LNCaP clone FGC (cell line): ENCODE measurements around the gene CDC26.
"Not testable (repeated sequence)": the region's sequence is repeated elsewhere in the genome, so short reads cannot be mapped to it uniquely, and the experiment has no call there.

Experiments
- DNase-seq: peaks from one replicate; pipeline ENCODE4 v3.0.0-alpha.2; 2011; ENCODE audit warnings: low read depth
- H3K4me3 ChIP-seq: 2 replicates; pipeline ENCODE4 v1.5.1; 2011; ENCODE audit warnings: mild to moderate bottlenecking, low read depth, low read length, control low read depth
- TF ChIP-seq, protein P1 (sequence below): IDR thresholded peaks from 2 replicates; pipeline ENCODE4 v1.5.1; 2012; ENCODE audit warnings: mild to moderate bottlenecking; ENCODE audit not compliant: control insufficient read depth, insufficient read depth; ENCODE audit errors: extremely low read depth

CDC26 gene

DNA sequence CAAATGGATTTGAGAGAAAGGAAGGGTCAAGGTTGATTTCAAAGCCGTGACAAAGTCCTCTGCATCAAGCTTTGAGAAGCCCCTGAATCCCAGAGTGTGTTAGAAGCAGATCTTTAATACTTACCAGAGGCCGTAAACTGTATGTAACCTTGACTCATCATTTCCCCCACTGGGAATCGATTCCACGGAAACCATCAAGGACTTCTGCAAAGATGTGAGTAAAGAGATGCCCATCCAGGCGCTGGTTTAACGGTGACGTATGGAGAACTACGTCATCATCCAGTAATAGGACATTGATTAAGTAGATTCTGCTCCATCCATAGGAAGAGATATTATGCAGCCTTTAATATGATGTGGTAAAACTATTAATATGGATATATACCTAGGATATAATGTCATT, 26.2 kb upstream of the CDC26 start:
- no peak for DNase-seq
- TF ChIP-seq, protein P1, sequence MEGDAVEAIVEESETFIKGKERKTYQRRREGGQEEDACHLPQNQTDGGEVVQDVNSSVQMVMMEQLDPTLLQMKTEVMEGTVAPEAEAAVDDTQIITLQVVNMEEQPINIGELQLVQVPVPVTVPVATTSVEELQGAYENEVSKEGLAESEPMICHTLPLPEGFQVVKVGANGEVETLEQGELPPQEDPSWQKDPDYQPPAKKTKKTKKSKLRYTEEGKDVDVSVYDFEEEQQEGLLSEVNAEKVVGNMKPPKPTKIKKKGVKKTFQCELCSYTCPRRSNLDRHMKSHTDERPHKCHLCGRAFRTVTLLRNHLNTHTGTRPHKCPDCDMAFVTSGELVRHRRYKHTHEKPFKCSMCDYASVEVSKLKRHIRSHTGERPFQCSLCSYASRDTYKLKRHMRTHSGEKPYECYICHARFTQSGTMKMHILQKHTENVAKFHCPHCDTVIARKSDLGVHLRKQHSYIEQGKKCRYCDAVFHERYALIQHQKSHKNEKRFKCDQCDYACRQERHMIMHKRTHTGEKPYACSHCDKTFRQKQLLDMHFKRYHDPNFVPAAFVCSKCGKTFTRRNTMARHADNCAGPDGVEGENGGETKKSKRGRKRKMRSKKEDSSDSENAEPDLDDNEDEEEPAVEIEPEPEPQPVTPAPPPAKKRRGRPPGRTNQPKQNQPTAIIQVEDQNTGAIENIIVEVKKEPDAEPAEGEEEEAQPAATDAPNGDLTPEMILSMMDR: no peak
- H3K4me3 ChIP-seq: no peak overlapping the region

GRCh38 chr9:113299800-113300292, 24.5 kb upstream of the CDC26 start:
- DNase-seq: peak; percentile 22
- TF ChIP-seq, protein P1: no peak
- no peak overlapping the region for H3K4me3 ChIP-seq

DNA sequence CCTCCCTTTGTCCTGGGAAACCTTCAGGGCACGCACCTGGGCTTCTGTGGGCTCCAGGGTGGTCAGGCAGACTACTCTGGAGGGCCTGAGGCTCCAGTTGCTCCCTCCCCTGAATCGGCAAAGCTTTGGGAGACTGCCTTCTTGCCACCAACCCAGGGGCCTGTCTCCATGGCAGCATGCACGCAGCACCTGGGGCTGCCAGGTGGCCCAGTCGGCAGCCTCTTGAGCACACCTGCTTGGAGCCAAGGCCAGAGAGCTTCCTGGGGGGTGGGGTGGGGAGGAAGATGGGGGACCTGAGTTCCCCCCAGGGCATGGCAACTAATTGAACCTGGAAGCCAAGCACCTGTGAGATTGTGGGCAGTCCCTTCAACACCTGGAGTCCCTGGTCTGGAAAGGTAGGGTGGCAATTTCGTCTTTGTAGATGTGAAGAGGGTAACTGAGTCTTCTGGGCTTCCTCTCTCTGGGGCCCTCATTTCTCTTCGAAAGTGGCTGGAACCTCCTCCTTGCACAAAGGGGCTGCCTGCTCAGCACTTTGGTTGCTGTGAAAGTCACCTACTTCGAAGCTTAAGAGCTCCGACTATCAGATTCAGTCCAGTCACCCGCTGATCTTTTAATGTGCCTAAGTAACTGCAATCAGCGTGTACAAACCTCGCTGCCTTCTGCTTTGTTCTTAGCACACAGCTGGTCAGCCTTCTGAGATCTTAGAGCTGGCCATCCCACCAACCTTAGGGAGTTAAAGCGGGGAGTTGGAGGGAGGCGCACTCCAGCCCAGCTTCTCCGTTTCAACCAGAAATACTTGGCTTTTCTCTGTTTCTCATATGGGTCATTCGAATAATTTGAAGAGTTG, 23.8 kb upstream of the CDC26 start:
- TF ChIP-seq, protein P1: no peak
- no peak for DNase-seq
- no peak overlapping the region for H3K4me3 ChIP-seq

GRCh38 chr9:113298311-113298710, 22.9 kb upstream of the CDC26 start:
- no peak overlapping the region for H3K4me3 ChIP-seq
- no peak for DNase-seq
- TF ChIP-seq, protein P1: no peak

DNA sequence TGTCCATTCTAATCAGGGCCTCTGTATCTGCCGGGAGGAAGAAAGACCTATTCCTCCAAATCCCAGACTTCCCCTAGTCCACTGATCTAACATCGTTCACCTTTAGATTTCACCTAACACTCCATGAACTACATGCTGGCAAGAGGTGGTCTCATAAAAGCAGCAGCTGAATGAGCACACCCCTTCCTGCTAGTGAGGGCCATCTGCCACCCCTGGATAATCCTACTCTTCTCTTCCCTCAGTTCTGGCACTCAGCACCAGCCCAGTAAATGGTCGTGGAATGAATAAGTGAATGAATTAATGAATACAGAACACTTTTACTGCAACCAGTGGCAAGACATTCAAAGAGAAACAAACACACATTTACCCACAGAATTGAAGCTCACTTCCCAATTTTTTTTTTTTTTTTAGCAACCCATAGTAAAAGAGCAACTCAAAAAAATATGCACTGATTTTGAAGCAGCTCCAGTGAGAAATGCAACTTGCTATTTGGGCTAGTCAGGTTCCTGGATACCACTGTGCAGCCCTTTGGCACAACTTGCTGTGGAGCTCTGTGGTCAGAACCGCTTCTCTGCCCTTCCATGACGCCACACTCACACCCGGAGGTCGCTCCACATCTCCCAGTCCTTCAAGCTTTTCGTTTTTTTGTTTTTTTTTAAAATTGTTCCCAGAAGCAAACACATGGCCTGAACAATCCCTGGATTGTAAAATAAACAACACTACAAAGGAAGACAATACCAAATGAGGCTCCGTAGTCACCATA, 21.6 kb upstream of the CDC26 start:
- TF ChIP-seq, protein P1: no peak
- no peak overlapping the region for H3K4me3 ChIP-seq
- no peak for DNase-seq

- not testable (repeated sequence) for DNase-seq, H3K4me3 ChIP-seq
Observed at GRCh38 chr9:113296247-113296646, 20.9 kb upstream of the CDC26 start.

DNA sequence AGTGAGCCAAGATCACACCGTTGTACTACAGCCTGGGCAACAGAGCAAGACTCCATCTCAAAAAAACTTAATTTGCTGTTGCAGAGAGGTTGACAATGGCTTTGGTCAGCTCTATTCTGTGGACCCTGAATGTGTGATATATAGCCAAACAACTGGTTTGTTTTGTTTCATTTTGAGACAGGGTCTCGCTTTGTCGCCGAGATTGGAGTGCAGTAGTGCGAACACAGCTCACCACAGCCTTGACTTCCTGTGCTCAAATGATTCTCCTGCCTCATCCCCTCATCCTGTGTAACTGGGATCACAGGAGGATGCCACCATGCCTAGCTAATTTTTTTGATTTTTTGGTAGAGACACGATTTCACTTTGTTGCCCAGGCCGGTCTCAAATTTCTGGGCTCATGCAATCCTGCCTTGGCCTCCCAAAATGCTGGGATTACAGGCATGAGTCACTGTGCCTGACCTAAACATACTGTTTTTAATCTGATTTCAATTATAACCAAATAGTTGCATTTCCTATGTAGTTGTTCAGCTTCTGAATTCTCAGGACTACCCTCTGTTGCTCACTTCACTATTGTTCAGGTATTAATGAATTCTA, 18.0 kb upstream of the CDC26 start:
- no peak for DNase-seq
- H3K4me3 ChIP-seq: no peak overlapping the region
- TF ChIP-seq, protein P1: no peak
